Tongue (tissue), 2 donors: ENCODE data around the gene LPCAT2. TPM values are rescaled to one million over a fixed set of nuclear protein-coding genes. Genes with fewer than 3 reads are reported as not detected.
A peak's percentile ranks its signal among the peaks of the same experiment; 100 is the strongest.

Experiments
- DNase-seq: peaks from one replicate; pipeline ENCODE4 v3.0.0-alpha.2; 2015
- total RNA-seq: library from RNA; depleted of rRNA; stranded (reverse); fragments of >200 nt; gene quantifications from one replicate; pipeline ENCODE4 v1.2.3, GENCODE V29; 2014

LPCAT2 gene
- 27.0 TPM for total RNA-seq

- DNase-seq, result peak; percentile 94
These were observed at the start of gene LPCAT2 for GRCh38 chr16:55508941-55509931. LPCAT2 (plus strand) TSS chr16:55509072; CDS start chr16:55509182, 110 bp downstream.

GRCh38 chr16:55462241-55462640 is 46.6 kb upstream of the LPCAT2 start:
- DNase-seq, result no peak

- DNase-seq, result no peak
These were observed 44.5 kb upstream of the LPCAT2 start for GRCh38 chr16:55464375-55464774.

GRCh38 chr16:55465077-55465896 is 43.6 kb upstream of the LPCAT2 start:
- DNase-seq, result peak; percentile 96

- DNase-seq, result no peak
These were observed 42.7 kb upstream of the LPCAT2 start for GRCh38 chr16:55466209-55466608.

- no peak for DNase-seq
These were observed 41.0 kb upstream of the LPCAT2 start for GRCh38 chr16:55467898-55468297.

- no peak for DNase-seq
These were observed 40.4 kb upstream of the LPCAT2 start for GRCh38 chr16:55468352-55468990.

- no peak for DNase-seq
These were observed 38.9 kb upstream of the LPCAT2 start for GRCh38 chr16:55469821-55470532.

- DNase-seq, result peak; percentile 35
These were observed 38.1 kb upstream of the LPCAT2 start for GRCh38 chr16:55470533-55471371.

GRCh38 chr16:55471448-55472097 is 37.3 kb upstream of the LPCAT2 start:
- DNase-seq, result no peak

GRCh38 chr16:55473587-55473986 is 35.3 kb upstream of the LPCAT2 start:
- no peak for DNase-seq

GRCh38 chr16:55474821-55475220 is 34.1 kb upstream of the LPCAT2 start:
- DNase-seq, result no peak

- peak; percentile 28 for DNase-seq
These were observed 33.0 kb upstream of the LPCAT2 start for GRCh38 chr16:55475919-55476318.

GRCh38 chr16:55476625-55477533 is 32.0 kb upstream of the LPCAT2 start:
- peak; percentile 37 for DNase-seq

- DNase-seq, result no peak
These were observed 31.1 kb upstream of the LPCAT2 start for GRCh38 chr16:55477736-55478135.

- DNase-seq, result peak; percentile 94
These were observed 29.9 kb upstream of the LPCAT2 start, which contains the start of gene MMP2 for GRCh38 chr16:55478827-55479429. MMP2 (plus strand) TSS chr16:55479198; CDS start chr16:55479480, 282 bp downstream.

GRCh38 chr16:55479430-55480140 is 29.3 kb upstream of the LPCAT2 start:
- DNase-seq, result peak; percentile 51

GRCh38 chr16:55480228-55480655 is 28.6 kb upstream of the LPCAT2 start:
- DNase-seq, result peak; percentile 93
